ENCODE measurements around the gene UTF1. TPM values are rescaled to one million over a fixed set of nuclear protein-coding genes. Genes with fewer than 3 reads are reported as not detected.
A peak's percentile ranks its signal among the peaks of the same experiment; 100 is the strongest.

UTF1 gene
- total and polyA plus RNA-seq, 9 of the 15 experiments (the other 6 are each of a cell fraction or from before 2014, with no cell fraction given), result 0.35 to 0.46 TPM; not detected in 7

- 0 out of 2 replicates have a peak, but pooled peaks have one; percentile 20 for TF ChIP-seq ZNF431 (CRISPR knock-in tag; IDR thresholded peaks at IDR 0.05)
- peak; percentile 71 for TF ChIP-seq L3MBTL2 (IDR thresholded peaks at IDR 0.05)
These were observed 574 bp downstream of the UTF1 start (continued) for GRCh38 chr10:133230387-133231195.

GRCh38 chr10:133231244-133231945 is 1.4 kb downstream of the UTF1 start:
- H3K9ac ChIP-seq (ENCODE audit: insufficient read depth in 1 of 2, low read depth in 2 of 2, low read length in 2 of 2), result no peak overlapping the region
- H3K4me2 ChIP-seq (ENCODE audit: insufficient read depth, low read length), result no peak overlapping the region
- FAIRE-seq (no peak), DNase-seq (ENCODE audit: extremely low read depth in 1 of 4, low spot score in 3 of 4) (no peak), ATAC-seq (no peak)
- POLR2A ChIA-PET, result no interaction called here
- H3K4me1 ChIP-seq (replicated peaks in 1 of 2; ENCODE audit: control insufficient read depth in 2 of 2, insufficient read depth in 2 of 2, low read length in 2 of 2), result peaks cover 0 to 41% of the 10 kb centered on the region in 2 experiments; a peak in 2 of 5 replicates
- no peaks in the 10 kb centered on the region for H3K79me2 ChIP-seq (ENCODE audit: control insufficient read depth, insufficient read depth, low read length)
- H4K20me1 ChIP-seq (replicated peaks; ENCODE audit: control insufficient read depth, insufficient read depth, low read length), result no peaks in the 10 kb centered on the region
- in situ Hi-C loops (cut with MboI) (no loop called here), intact Hi-C loops (cut with micrococcal nuclease) (no loop called here)
- TF ChIP-seq, protein P1, sequence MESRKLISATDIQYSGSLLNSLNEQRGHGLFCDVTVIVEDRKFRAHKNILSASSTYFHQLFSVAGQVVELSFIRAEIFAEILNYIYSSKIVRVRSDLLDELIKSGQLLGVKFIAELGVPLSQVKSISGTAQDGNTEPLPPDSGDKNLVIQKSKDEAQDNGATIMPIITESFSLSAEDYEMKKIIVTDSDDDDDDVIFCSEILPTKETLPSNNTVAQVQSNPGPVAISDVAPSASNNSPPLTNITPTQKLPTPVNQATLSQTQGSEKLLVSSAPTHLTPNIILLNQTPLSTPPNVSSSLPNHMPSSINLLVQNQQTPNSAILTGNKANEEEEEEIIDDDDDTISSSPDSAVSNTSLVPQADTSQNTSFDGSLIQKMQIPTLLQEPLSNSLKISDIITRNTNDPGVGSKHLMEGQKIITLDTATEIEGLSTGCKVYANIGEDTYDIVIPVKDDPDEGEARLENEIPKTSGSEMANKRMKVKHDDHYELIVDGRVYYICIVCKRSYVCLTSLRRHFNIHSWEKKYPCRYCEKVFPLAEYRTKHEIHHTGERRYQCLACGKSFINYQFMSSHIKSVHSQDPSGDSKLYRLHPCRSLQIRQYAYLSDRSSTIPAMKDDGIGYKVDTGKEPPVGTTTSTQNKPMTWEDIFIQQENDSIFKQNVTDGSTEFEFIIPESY (CRISPR knock-in tag; IDR thresholded peaks at IDR 0.05), result 0 out of 2 replicates have a peak, but pooled peaks have one; percentile 12
- TF ChIP-seq POLR2H (tag; IDR thresholded peaks at IDR 0.05; ENCODE audit: low read depth), result no peak
- no peak for TF ChIP-seq HEY1 (CRISPR knock-in tag; IDR thresholded peaks at IDR 0.05; ENCODE audit: borderline replicate concordance)
- no peaks in the 10 kb centered on the region for H3K27me3 ChIP-seq (ENCODE audit: control insufficient read depth in 2 of 2, insufficient read depth in 2 of 2, low read length in 2 of 2)
- no peaks in the 10 kb centered on the region for H3K36me3 ChIP-seq (ENCODE audit: control insufficient read depth, insufficient read depth, low read length)
- no peaks in the 10 kb centered on the region for H3K9me1 ChIP-seq (ENCODE audit: control insufficient read depth, insufficient read depth, low read length)
- H3K27ac ChIP-seq (ENCODE audit: extremely low read depth, low read depth, low read length), result no peak overlapping the region
- CTCF ChIA-PET (ENCODE audit: low intra/inter-chr PET ratio), result no interaction called here
- 72% methylated on average over 14 of the region's 44 CpGs for WGBS (ENCODE audit: insufficient coverage, low coverage, missing lambda C conversion rate)
- no peak overlapping the region for H3K4me3 ChIP-seq
- BruUV-seq (replicated peaks), result no TSS peak
- H3K9me3 ChIP-seq (replicated peaks; ENCODE audit: control insufficient read depth, insufficient read depth, low read depth, low read length), result no peaks in the 10 kb centered on the region
- H2AFZ ChIP-seq (ENCODE audit: low read depth, low read length), result no peak overlapping the region

Measured in K562 (cell line).